BE2C (cell line): ENCODE results near the gene HABP4.

ENCODE experiments used
- DNase-seq: peaks from one replicate; pipeline ENCODE4 v3.0.0-alpha.2; 2020
- H3K27me3 ChIP-seq: fragments of 250-450 bp; sonication (Bioruptor Pico); 2 replicates; pipeline ENCODE4 v1.5.1; 2020; ENCODE audit warnings: mild to moderate bottlenecking
- H3K36me3 ChIP-seq: fragments of 250-450 bp; sonication (Bioruptor Pico); 2 replicates; pipeline ENCODE4 v1.5.1; 2020; ENCODE audit warnings: mild to moderate bottlenecking
- H3K4me1 ChIP-seq: fragments of 250-450 bp; sonication (Bioruptor Pico); 2 replicates; pipeline ENCODE4 v1.5.1; 2020
- H3K4me3 ChIP-seq: 2 replicates; pipeline ENCODE4 v1.5.1; 2011; ENCODE audit warnings: low read depth, low read length
- H3K9me3 ChIP-seq: fragments of 250-450 bp; sonication (Bioruptor Pico); 2 replicates; pipeline ENCODE4 v1.5.1; 2020
- CTCF ChIP-seq: IDR thresholded peaks from 2 replicates; pipeline ENCODE4 v1.5.1; 2012; ENCODE audit warnings: mild to moderate bottlenecking, low read depth, low read length

The HABP4 gene

GRCh38 chr9:96484521-96484931 lies 34.6 kb downstream of the HABP4 start:
- Histone ChIP-seq H3K9me3 (no peaks in the 10 kb centered on the region), H3K27me3 (no peaks in the 10 kb centered on the region), H3K4me3 (no peak overlapping the region), H3K36me3 (peaks cover 6% of the 10 kb centered on the region), H3K4me1 (peaks cover 6% of the 10 kb centered on the region; the same call in 1 of the 2 replicates)
- no peak for DNase-seq
- TF ChIP-seq CTCF = no peak

GRCh38 chr9:96485280-96485679 lies 35.3 kb downstream of the HABP4 start:
- no peak for TF ChIP-seq CTCF
- H3K36me3 ChIP-seq = peaks cover 8% of the 10 kb centered on the region
- no peaks in the 10 kb centered on the region for H3K27me3 ChIP-seq
- no peaks in the 10 kb centered on the region for H3K9me3 ChIP-seq
- H3K4me1 ChIP-seq = peaks cover 6% of the 10 kb centered on the region; the same call in 1 of the 2 replicates
- H3K4me3 ChIP-seq = no peak overlapping the region
- no peak for DNase-seq

GRCh38 chr9:96486386-96487028 lies 36.5 kb downstream of the HABP4 start:
- Histone ChIP-seq H3K4me1 (peaks cover 6% of the 10 kb centered on the region; the same call in 1 of the 2 replicates), H3K27me3 (no peaks in the 10 kb centered on the region), H3K4me3 (no peak overlapping the region), H3K36me3 (peaks cover 8% of the 10 kb centered on the region), H3K9me3 (no peaks in the 10 kb centered on the region)
- no peak for TF ChIP-seq CTCF
- DNase-seq = peak; percentile 40

DNA sequence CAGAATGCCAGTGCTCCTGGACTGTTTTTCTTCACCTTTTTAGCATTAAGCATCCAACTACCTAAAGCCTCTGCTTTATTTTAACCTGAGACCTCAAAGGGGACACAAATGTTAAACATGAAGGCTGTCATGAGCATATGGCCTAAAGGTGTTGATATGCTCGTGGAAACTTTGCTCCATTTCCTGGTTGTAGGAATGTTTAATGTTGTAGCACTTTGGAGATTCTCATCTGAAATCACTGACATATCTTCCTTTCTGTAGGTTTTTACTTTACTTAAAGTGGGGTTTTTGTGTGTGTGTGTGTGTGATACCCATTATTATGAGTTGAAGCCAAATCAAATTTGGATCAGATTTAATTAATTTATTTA lies 37.0 kb downstream of the HABP4 start:
- no peaks in the 10 kb centered on the region for H3K27me3 ChIP-seq
- TF ChIP-seq CTCF = no peak
- no peaks in the 10 kb centered on the region for H3K9me3 ChIP-seq
- peaks cover 6% of the 10 kb centered on the region; the same call in 1 of the 2 replicates for H3K4me1 ChIP-seq
- no peak overlapping the region for H3K4me3 ChIP-seq
- no peak for DNase-seq
- H3K36me3 ChIP-seq = peaks cover 8% of the 10 kb centered on the region

- Histone ChIP-seq H3K36me3 (peaks cover 8% of the 10 kb centered on the region), H3K27me3 (no peaks in the 10 kb centered on the region), H3K9me3 (no peaks in the 10 kb centered on the region), H3K4me3 (no peak overlapping the region), H3K4me1 (peaks cover 6% of the 10 kb centered on the region; the same call in 1 of the 2 replicates)
- no peak for TF ChIP-seq CTCF
- no peak for DNase-seq
These were observed 38.0 kb downstream of the HABP4 start for GRCh38 chr9:96487949-96488348.

DNA sequence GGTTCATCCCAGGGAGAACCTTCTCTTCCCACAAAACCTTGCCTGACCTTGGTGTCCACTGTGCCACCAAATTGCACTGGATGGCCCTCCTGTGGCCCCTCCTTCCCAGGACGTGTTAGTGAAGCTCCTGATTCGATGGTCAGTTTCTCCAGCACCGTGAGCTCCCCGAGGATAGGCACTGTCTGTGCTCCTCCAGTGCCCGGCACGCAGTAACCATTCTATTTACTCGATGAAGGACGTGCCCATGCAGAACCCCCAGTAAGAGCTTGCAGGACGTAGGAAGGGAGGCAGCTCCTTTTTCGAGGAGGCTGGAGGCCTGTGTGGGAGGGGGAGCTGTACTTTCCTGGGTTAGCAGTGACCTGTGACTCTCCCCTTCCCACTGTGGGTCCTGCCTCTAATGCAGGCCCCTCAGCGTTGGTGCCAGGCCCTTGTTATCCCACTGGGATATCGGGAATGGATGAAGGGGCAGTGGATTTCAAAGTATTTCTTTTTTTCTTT lies 39.6 kb downstream of the HABP4 start:
- Histone ChIP-seq H3K9me3 (no peaks in the 10 kb centered on the region), H3K36me3 (peaks cover 8% of the 10 kb centered on the region)
- TF ChIP-seq CTCF = no peak

More for the DNA sequence above, 39.6 kb downstream of the HABP4 start:
- Histone ChIP-seq H3K27me3 (no peaks in the 10 kb centered on the region), H3K4me3 (no peak overlapping the region), H3K4me1 (peaks cover 6% of the 10 kb centered on the region; the same call in 1 of the 2 replicates)
- DNase-seq = no peak
